ENCODE results near the gene NXPH4. TPM values are rescaled to one million over a fixed set of nuclear protein-coding genes. Genes with fewer than 3 reads are reported as not detected.

NXPH4 gene
- total RNA-seq, 1 donor from 2014 or later, result 15.1 TPM

DNA sequence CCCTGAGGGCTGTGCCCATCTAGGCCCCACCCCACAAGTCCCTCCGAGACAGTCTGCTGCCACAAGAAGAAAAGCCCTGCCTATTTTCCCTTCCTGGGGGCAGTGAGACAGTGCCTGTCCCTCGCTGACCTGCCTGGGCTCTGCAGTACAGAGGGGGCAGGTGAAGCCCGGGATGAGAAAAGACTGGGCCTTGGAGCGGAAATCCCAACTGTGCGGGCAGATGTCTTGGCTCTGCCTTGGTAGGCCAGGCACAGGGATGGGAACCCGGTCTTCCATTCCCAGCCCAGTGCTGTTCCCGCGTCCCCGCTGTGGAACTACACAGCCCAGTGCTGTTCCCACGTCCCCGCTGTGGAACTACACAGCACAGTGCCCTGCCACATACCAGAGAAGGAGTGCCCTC, 12.8 kb upstream of the NXPH4 start:
- no peak for DNase-seq (ENCODE audit: extremely low spot score, unreplicated experiment)
- H3K4me1 Mint-ChIP-seq (ENCODE audit: unreplicated experiment), result no peaks in the 10 kb centered on the region
- H3K9me3 Mint-ChIP-seq, result no peaks in the 10 kb centered on the region
- no peak overlapping the region for H3K4me3 Mint-ChIP-seq
- no peaks in the 10 kb centered on the region for H3K36me3 Mint-ChIP-seq
- TF ChIP-seq, protein P1, sequence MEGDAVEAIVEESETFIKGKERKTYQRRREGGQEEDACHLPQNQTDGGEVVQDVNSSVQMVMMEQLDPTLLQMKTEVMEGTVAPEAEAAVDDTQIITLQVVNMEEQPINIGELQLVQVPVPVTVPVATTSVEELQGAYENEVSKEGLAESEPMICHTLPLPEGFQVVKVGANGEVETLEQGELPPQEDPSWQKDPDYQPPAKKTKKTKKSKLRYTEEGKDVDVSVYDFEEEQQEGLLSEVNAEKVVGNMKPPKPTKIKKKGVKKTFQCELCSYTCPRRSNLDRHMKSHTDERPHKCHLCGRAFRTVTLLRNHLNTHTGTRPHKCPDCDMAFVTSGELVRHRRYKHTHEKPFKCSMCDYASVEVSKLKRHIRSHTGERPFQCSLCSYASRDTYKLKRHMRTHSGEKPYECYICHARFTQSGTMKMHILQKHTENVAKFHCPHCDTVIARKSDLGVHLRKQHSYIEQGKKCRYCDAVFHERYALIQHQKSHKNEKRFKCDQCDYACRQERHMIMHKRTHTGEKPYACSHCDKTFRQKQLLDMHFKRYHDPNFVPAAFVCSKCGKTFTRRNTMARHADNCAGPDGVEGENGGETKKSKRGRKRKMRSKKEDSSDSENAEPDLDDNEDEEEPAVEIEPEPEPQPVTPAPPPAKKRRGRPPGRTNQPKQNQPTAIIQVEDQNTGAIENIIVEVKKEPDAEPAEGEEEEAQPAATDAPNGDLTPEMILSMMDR (conservative IDR thresholded peaks at IDR 0.05), result no peak
- no peak overlapping the region for H3K27ac Mint-ChIP-seq
- H3K27me3 Mint-ChIP-seq, result no peaks in the 10 kb centered on the region

DNA sequence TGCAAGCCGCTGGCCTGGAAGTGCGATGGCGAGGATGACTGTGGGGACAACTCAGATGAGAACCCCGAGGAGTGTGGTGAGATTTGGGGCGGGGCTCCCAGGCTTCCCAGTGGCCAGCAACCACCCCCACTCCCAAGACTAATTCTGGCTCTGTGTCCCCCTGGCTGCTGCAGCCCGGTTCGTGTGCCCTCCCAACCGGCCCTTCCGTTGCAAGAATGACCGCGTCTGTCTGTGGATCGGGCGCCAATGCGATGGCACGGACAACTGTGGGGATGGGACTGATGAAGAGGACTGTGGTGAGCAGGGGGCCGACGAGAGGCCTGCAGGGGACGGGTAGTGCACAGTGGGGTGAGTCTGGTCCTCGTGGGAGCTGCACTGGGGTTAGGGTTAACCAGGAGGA, 12.1 kb upstream of the NXPH4 start:
- H3K27me3 Mint-ChIP-seq, result no peaks in the 10 kb centered on the region
- no peak overlapping the region for H3K4me3 Mint-ChIP-seq
- H3K27ac Mint-ChIP-seq, result no peak overlapping the region
- TF ChIP-seq, protein P1 (conservative IDR thresholded peaks at IDR 0.05), result no peak
- DNase-seq (ENCODE audit: extremely low spot score, unreplicated experiment), result no peak
- no peaks in the 10 kb centered on the region for H3K36me3 Mint-ChIP-seq
- no peaks in the 10 kb centered on the region for H3K9me3 Mint-ChIP-seq
- H3K4me1 Mint-ChIP-seq (ENCODE audit: unreplicated experiment), result no peaks in the 10 kb centered on the region

DNA sequence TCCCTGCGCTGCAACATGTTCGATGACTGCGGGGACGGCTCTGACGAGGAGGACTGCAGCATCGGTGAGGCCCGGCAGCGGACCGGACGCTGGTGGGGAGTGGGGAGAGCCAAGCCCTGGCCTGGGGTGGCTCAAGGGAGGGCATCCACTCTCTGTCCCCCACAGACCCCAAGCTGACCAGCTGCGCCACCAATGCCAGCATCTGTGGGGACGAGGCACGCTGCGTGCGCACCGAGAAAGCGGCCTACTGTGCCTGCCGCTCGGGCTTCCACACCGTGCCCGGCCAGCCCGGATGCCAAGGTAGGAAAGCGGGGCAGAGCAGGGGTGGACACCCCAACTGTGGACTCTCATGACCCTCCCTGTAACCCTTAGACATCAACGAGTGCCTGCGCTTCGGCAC, 11.4 kb upstream of the NXPH4 start:
- no peak overlapping the region for H3K4me3 Mint-ChIP-seq
- H3K27ac Mint-ChIP-seq, result no peak overlapping the region
- no peaks in the 10 kb centered on the region for H3K27me3 Mint-ChIP-seq
- no peaks in the 10 kb centered on the region for H3K4me1 Mint-ChIP-seq (ENCODE audit: unreplicated experiment)
- DNase-seq (ENCODE audit: extremely low spot score, unreplicated experiment), result no peak
- TF ChIP-seq, protein P1 (conservative IDR thresholded peaks at IDR 0.05), result no peak
- H3K9me3 Mint-ChIP-seq, result no peaks in the 10 kb centered on the region
- no peaks in the 10 kb centered on the region for H3K36me3 Mint-ChIP-seq

DNA sequence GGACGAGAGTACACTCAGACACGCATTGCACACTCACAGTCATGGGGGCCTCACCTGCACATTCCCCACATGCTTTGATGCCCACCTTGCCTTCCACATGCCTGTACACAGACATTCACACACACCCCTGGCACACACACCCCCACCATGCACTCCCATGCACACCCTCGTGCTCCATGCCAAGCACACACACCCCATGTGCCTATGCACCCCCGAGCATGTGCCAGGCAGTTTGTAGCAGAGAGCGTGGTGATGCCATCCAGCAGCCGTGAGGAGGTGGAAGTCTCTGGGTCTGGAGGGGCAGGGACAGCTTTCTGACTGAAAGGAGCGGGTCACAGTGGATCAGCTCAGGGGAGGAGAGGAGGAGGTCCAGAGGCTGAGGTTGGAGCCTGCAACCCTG, 10.7 kb upstream of the NXPH4 start:
- no peak for DNase-seq (ENCODE audit: extremely low spot score, unreplicated experiment)
- Mint-ChIP-seq H3K27ac (no peak overlapping the region), H3K27me3 (no peaks in the 10 kb centered on the region), H3K4me1 (ENCODE audit: unreplicated experiment) (no peaks in the 10 kb centered on the region), H3K9me3 (no peaks in the 10 kb centered on the region), H3K4me3 (no peak overlapping the region), H3K36me3 (no peaks in the 10 kb centered on the region)
- TF ChIP-seq, protein P1 (conservative IDR thresholded peaks at IDR 0.05), result no peak

DNA sequence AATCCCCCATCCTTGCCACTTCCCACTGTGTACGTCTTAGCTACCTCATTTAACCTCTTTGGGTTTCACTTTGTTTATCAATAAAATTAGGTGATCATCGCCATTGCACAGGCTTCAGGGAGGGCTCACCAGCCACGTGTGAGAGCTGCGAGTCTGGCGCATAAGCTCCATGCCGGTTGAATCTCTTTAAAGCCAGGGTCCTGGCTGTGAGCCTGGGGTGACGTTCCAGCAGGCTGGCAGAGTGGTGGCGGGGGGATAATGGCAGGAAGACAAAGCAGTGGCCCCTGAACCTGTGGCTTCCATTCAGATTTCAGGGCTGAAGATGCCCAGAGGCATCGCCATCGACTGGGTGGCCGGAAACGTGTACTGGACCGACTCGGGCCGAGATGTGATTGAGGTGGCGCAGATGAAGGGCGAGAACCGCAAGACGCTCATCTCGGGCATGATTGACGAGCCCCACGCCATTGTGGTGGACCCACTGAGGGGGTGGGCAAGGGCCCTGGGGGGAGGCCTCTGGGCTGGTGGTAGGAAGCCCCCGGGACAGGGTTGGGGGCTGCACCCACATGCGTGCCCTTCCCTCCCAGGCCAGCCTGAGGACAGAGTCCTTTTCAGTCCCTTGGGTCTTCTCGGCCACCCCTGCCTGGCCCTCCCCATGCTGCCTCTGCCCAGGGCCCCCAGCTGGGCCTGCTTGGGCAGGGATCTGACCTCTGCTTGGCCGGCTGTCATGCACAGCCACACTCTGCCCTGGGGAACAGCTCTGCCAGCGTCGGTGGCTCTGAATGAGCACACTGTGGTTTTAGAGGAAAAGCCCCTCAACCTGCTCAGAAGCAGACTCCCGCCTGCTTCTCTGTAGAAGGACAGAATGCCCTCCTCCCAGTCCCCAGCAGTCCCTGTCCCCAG, 8.6 kb upstream of the NXPH4 start:
- no peaks in the 10 kb centered on the region for H3K27me3 Mint-ChIP-seq
- no peaks in the 10 kb centered on the region for H3K9me3 Mint-ChIP-seq

More for the DNA sequence above, 8.6 kb upstream of the NXPH4 start:
- no peaks in the 10 kb centered on the region for H3K36me3 Mint-ChIP-seq
- no peak overlapping the region for H3K27ac Mint-ChIP-seq
- DNase-seq (ENCODE audit: extremely low spot score, unreplicated experiment), result no peak
- no peak overlapping the region for H3K4me3 Mint-ChIP-seq
- TF ChIP-seq, protein P1 (conservative IDR thresholded peaks at IDR 0.05), result no peak
- H3K4me1 Mint-ChIP-seq (ENCODE audit: unreplicated experiment), result no peaks in the 10 kb centered on the region

Measured in type B pancreatic cell (in vitro differentiated cells).